Measurements from ENCODE around the gene SFRP2. TPM values are rescaled to one million over a fixed set of nuclear protein-coding genes. Genes with fewer than 3 reads are reported as not detected.

SFRP2 gene
- total RNA-seq, 2 donors from 2014 or later = 3.3 to 8.3 TPM

GRCh38 chr4:153747406-153747955, 41.4 kb downstream of the SFRP2 start:
- intact Hi-C loops (cut with DNase I) = loop anchor here (5.0 kb wide), 2 partner anchors 110 to 400 kb away; no protein-coding TSS in a partner anchor
- no peak for ATAC-seq
- no peak for DNase-seq

DNA sequence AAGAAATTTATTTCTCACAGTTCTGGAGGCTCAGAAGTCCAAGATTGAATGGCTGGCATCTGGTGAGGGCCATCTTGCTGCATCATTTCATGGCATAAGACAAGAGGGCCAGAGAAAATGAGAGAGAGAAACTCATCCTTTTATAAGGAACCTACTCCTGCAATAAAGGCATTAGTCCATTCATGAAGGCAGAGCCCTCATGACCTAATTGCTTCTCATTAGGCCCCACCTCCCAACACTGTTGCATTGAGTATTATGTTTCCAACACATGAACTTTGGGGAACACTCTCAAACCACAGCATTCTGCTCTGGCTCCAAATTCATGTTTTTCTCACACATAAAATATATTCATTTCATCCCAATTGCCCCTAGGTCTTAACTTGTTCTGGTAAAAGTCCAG, 43.2 kb downstream of the SFRP2 start:
- DNase-seq (no peak), ATAC-seq (no peak)
- intact Hi-C loops (cut with DNase I) = loop anchor here (5.0 kb wide), 2 partner anchors 108 to 398 kb away; no protein-coding TSS in a partner anchor

DNA sequence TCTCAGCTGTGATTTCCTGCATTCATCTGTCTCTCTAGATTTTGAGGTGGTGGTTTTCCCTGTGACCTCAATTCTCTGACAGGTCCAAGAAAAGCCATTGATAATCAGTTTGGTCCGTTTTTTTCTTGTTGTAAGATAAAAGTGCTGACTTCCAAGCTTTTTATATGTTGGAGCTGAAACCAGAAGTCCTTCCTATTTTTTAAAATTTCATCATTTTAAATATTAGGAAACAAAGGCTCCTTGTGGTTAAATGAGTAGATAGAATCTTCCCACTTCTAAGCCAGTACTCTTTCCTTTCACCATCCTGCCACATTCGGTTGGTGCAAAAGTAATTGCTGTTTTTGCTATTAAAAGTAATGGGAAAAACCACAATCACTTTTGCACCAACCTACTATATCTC, 47.3 kb downstream of the SFRP2 start:
- no peak for DNase-seq
- ATAC-seq = no peak
- intact Hi-C loops (cut with DNase I) = no loop called here

GRCh38 chr4:153735906-153736461, 52.9 kb downstream of the SFRP2 start:
- intact Hi-C loops (cut with DNase I) = no loop called here
- ATAC-seq = no peak
- no peak for DNase-seq

DNA sequence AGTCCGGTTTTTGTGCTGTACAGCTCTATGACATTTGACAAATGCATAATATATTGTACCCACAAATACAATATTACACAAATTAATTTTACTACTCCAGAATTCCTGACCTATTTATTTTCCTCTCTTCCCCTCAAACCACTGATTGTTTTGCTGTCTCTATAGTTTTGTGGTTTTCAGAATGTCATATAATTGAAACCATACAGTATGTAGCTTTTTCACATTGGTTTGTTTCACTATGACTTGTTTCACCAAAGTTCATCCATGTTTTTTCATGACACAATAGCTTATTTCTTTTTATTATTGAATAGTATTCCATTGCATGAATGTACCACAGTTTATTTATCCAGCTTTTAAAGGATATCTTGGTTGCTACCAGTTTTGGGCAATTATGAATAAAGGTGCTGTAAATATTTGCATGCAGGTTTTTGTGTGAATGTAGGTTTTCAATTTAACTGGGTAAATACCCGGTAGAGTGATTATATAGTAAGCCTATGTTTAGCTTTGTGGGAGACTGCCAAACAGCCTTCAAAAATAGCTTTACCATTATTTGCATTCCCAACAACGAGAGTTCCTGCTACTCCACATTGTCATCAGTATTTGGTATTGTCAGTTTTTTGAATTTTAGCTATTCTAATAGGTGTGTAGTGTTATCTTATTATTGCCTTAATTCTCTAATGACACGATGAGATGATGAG, 55.0 kb downstream of the SFRP2 start:
- intact Hi-C loops (cut with DNase I) = no loop called here
- ATAC-seq (no peak), DNase-seq (no peak)

DNA sequence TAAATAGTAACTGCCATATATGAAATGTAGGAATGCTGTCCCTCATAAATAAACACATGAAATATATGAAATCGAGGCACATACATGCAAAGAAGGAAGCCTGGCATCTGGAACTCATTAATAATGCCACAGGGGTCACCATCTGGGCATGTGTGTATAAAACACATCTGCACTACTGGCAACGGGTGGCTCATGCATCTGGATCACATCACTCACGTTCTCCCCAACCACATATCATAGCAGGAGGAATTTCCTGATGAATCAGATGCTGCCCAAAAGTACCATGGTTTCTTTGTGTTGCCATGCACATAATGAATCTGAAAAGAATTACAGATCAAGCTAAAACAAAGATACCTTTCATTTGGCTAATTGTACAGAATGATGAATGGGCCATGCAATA, 57.6 kb downstream of the SFRP2 start:
- ATAC-seq (no peak), DNase-seq (no peak)
- intact Hi-C loops (cut with DNase I) = no loop called here

Other genes with a start within 250 kb of the SFRP2 start
- gene TLR2, start 104.8 kb downstream of the SFRP2 start, total RNA-seq = 10 to 100 TPM; 11.5 to 15.9 TPM
- 1 to 10 TPM; 5.9 to 7.7 TPM for gene RNF175, start 29.1 kb downstream of the SFRP2 start, total RNA-seq

Data from left cardiac atrium (tissue), 4 donors.